PC-9 (cell line): ENCODE data around the gene SIK1. TPM values are rescaled to one million over a fixed set of nuclear protein-coding genes. Genes with fewer than 3 reads are reported as not detected.

Source experiments
- BruUV-seq: library from RNA; stranded (reverse); fragments of 400-500 nt; replicated peaks from 2 replicates; lab custom pipeline; 2021; lab: Mats Ljungman, UMichigan
- CTCF ChIA-PET: fragments of 300-600 bp; sonication (Branson Sonifier 250); formaldehyde crosslinking; loops from one replicate; lab custom pipeline; 2022; ENCODE audit warnings: antibody characterized with exemption; lab: Charles Lee
- POLR2A ChIA-PET: fragments of 300-600 bp; sonication (Branson Sonifier 250); formaldehyde crosslinking; loops from one replicate; lab custom pipeline; 2022; ENCODE audit warnings: antibody characterized with exemption; ENCODE audit not compliant: unreplicated experiment; lab: Charles Lee
- DNase-seq, 2 experiments: peaks; one replicate each; pipeline versions ENCODE4 v3.0.0 to v3.0.0-alpha.2; 2015 to 2022; ENCODE audit warnings: mixed read lengths in 1 of 2
- H2AFZ ChIP-seq: fragments of 200-600 bp; sonication (generic); 2 replicates; pipeline ENCODE4 v1.8.1; 2017; ENCODE audit warnings: antibody characterized with exemption
- H3F3A ChIP-seq: fragments of 200-600 bp; sonication (generic); 2 replicates; pipeline ENCODE4 v1.8.1; 2017; ENCODE audit warnings: antibody characterized with exemption, mild to moderate bottlenecking, low read depth; ENCODE audit not compliant: insufficient read depth
- H3K27ac ChIP-seq: fragments of 200-600 bp; sonication (generic); 2 replicates; pipeline ENCODE4 v1.6.1; 2016; ENCODE audit warnings: mixed run types
- H3K27me3 ChIP-seq: fragments of 200-600 bp; sonication (generic); 2 replicates; pipeline ENCODE4 v1.6.1; 2016; ENCODE audit warnings: low read depth, mixed run types; ENCODE audit not compliant: insufficient read depth
- H3K36me3 ChIP-seq: fragments of 200-600 bp; sonication (generic); 2 replicates; pipeline ENCODE4 v1.6.1; 2016; ENCODE audit warnings: low read depth, mixed run types
- H3K4me1 ChIP-seq: fragments of 200-600 bp; sonication (generic); replicated peaks from 2 replicates; pipeline ENCODE4 v1.6.1; 2016; ENCODE audit warnings: mixed run types; ENCODE audit not compliant: insufficient read depth
- H3K4me2 ChIP-seq: fragments of 200-600 bp; sonication (generic); 2 replicates; pipeline ENCODE4 v1.6.1; 2017; ENCODE audit warnings: mixed run types
- H3K4me3 ChIP-seq: fragments of 200-600 bp; sonication (generic); 2 replicates; pipeline ENCODE4 v1.6.1; 2016; ENCODE audit warnings: mixed run types
- H3K79me2 ChIP-seq: fragments of 200-600 bp; sonication (generic); 2 replicates; pipeline ENCODE4 v1.6.1; 2017; ENCODE audit warnings: low read depth, mixed run types
- H3K9me2 ChIP-seq: fragments of 200-600 bp; sonication (generic); 2 replicates; pipeline ENCODE4 v1.8.1; 2017; ENCODE audit warnings: mild to moderate bottlenecking; ENCODE audit not compliant: insufficient read depth
- H3K9me3 ChIP-seq: fragments of 200-600 bp; sonication (generic); 2 replicates; pipeline ENCODE4 v1.8.1; 2016; ENCODE audit warnings: low read depth; ENCODE audit not compliant: insufficient read depth
- H4K20me1 ChIP-seq: fragments of 200-600 bp; sonication (generic); 2 replicates; pipeline ENCODE4 v1.8.1; 2017; ENCODE audit not compliant: insufficient read depth
- CTCF ChIP-seq: fragments of 200-600 bp; sonication (generic); conservative IDR thresholded peaks from 2 replicates; pipeline ENCODE4 v1.6.1; 2017; ENCODE audit warnings: mixed run types, antibody characterized with exemption, mild to moderate bottlenecking, moderate library complexity
- EZH2 ChIP-seq: fragments of 200-600 bp; sonication (generic); IDR thresholded peaks from 2 replicates; pipeline ENCODE4 v1.8.0; 2017; ENCODE audit warnings: antibody characterized with exemption, low read depth
- intact Hi-C: fragments of 100-400 bp; cut with micrococcal nuclease; formaldehyde crosslinking; loops from one replicate; pipeline ENCODE4 v1.10.0; 2022; ENCODE audit not compliant: unreplicated experiment
- total RNA-seq: library from RNA; stranded (reverse); gene quantifications from 2 replicates; pipeline ENCODE4 v1.2.3, GENCODE V29; 2021

The SIK1 gene
- total RNA-seq, 1 experiment from 2014 or later, result 28.5 TPM

- Histone ChIP-seq H3K9me3 (no peaks in the 10 kb centered on the region), H4K20me1 (no peaks in the 10 kb centered on the region), H3K9me2 (no peaks in the 10 kb centered on the region), H3K4me1 (peaks cover 31% of the 10 kb centered on the region), H3K4me3 (no peak overlapping the region), H3K4me2 (no peak overlapping the region), H3K79me2 (no peaks in the 10 kb centered on the region), H2AFZ (no peak overlapping the region), H3F3A (no peaks in the 10 kb centered on the region), H3K27ac (no peak overlapping the region), H3K27me3 (no peaks in the 10 kb centered on the region), H3K36me3 (no peaks in the 10 kb centered on the region)
- intact Hi-C loops, result no loop called here
- POLR2A ChIA-PET, result no interaction called here
- BruUV-seq, result no TSS peak
- CTCF ChIA-PET, result no interaction called here
- TF ChIP-seq CTCF (no peak), EZH2 (no peak)
- DNase-seq, result no peak
Measured at GRCh38 chr21:43374228-43374885, 52.6 kb downstream of the SIK1 start.

GRCh38 chr21:43373362-43374227, 53.3 kb downstream of the SIK1 start:
- no peak for DNase-seq
- Histone ChIP-seq H3K79me2 (no peaks in the 10 kb centered on the region), H3K4me2 (peak overlapping the region; percentile 38), H3K9me2 (no peaks in the 10 kb centered on the region), H3K4me1 (peaks cover 31% of the 10 kb centered on the region), H3F3A (no peaks in the 10 kb centered on the region), H3K9me3 (no peaks in the 10 kb centered on the region), H3K27ac (peak overlapping the region; percentile 60), H3K27me3 (no peaks in the 10 kb centered on the region), H3K4me3 (no peak overlapping the region), H2AFZ (peak overlapping the region; percentile 41; the same call in 1 of the 2 replicates), H4K20me1 (no peaks in the 10 kb centered on the region), H3K36me3 (no peaks in the 10 kb centered on the region)
- TSS peak; percentile 71 for BruUV-seq
- CTCF ChIA-PET, result no interaction called here
- POLR2A ChIA-PET, result interaction anchor here (0.6 to 1.0 kb wide), 3 partner anchors 30 to 85 kb away, joined by 3 to 15 read pairs (median 3); no protein-coding TSS in a partner anchor
- TF ChIP-seq CTCF (no peak), EZH2 (no peak)
- intact Hi-C loops, result no loop called here

- Histone ChIP-seq H3F3A (no peaks in the 10 kb centered on the region), H2AFZ (peak overlapping the region; percentile 41; the same call in 1 of the 2 replicates), H3K4me3 (no peak overlapping the region), H3K9me2 (no peaks in the 10 kb centered on the region), H3K79me2 (no peaks in the 10 kb centered on the region), H3K27me3 (no peaks in the 10 kb centered on the region), H3K27ac (peak overlapping the region; percentile 60), H3K4me2 (peak overlapping the region; percentile 38), H3K36me3 (no peaks in the 10 kb centered on the region), H3K9me3 (no peaks in the 10 kb centered on the region), H3K4me1 (peaks cover 31% of the 10 kb centered on the region), H4K20me1 (no peaks in the 10 kb centered on the region)
- TSS peak; percentile 70 for BruUV-seq
- intact Hi-C loops, result no loop called here
- ChIA-PET CTCF (no interaction called here), POLR2A (interaction anchor here (0.5 to 1.0 kb wide), 4 partner anchors 29 to 278 kb away, joined by 3 to 15 read pairs (median 4); no protein-coding TSS in a partner anchor)
- no peak for TF ChIP-seq EZH2
- TF ChIP-seq CTCF, result no peak
- peak; percentile 82 to 85 for DNase-seq
Measured at GRCh38 chr21:43372663-43373361, 54.1 kb downstream of the SIK1 start.
